ENCODE measurements around the gene DCLRE1C. TPM values are rescaled to one million over a fixed set of nuclear protein-coding genes. Genes with fewer than 3 reads are reported as not detected.

Gene DCLRE1C
- total and polyA plus RNA-seq, 2 of the 8 experiments (the other 6 are each of a cell fraction or from before 2014, with no cell fraction given): 0.77 to 7.4 TPM

DNA sequence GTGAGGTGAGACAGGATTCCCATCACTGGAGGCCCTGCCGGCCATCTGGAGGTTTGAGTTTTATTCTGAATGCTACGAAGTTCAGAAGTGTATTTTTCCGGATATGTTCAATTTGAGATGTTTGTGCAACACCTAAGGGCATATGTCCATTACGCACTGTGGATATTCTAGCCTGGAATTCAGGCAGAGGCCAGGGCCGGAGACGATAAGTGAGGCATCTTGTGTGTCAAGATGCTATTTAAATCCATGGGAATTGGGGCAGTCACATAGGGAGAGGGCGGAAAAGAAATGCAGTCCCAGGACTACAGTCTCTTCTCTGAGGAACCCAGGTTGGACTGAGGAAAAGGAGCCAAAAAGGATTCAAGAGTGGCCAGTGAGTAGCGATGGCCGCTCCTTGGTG is 77.1 kb downstream of the DCLRE1C start (continued):
- no peak for TF ChIP-seq SIRT6 (IDR thresholded peaks at IDR 0.05; ENCODE audit: low read length)
- TF ChIP-seq, protein P1, sequence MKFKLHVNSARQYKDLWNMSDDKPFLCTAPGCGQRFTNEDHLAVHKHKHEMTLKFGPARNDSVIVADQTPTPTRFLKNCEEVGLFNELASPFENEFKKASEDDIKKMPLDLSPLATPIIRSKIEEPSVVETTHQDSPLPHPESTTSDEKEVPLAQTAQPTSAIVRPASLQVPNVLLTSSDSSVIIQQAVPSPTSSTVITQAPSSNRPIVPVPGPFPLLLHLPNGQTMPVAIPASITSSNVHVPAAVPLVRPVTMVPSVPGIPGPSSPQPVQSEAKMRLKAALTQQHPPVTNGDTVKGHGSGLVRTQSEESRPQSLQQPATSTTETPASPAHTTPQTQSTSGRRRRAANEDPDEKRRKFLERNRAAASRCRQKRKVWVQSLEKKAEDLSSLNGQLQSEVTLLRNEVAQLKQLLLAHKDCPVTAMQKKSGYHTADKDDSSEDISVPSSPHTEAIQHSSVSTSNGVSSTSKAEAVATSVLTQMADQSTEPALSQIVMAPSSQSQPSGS (IDR thresholded peaks at IDR 0.05; ENCODE audit: low read length): no peak
- TF ChIP-seq SP1 (IDR thresholded peaks at IDR 0.05; ENCODE audit: low read depth, low read length): no peak
- TF ChIP-seq POLR2A (IDR thresholded peaks at IDR 0.05; ENCODE audit: control extremely low read depth in 1 of 2, low read depth in 2 of 2, low read length in 2 of 2): no peak
- no peak for TF ChIP-seq CBX8 (IDR thresholded peaks at IDR 0.05; ENCODE audit: borderline replicate concordance, low read depth, low read length)
- no peak for TF ChIP-seq TEAD4 (IDR thresholded peaks at IDR 0.05; ENCODE audit: low read depth, low read length)
- TF ChIP-seq TAF1 (IDR thresholded peaks at IDR 0.05; ENCODE audit: low read depth, low read length): no peak

Data from H1 (cell line).